HG03066 (cell line): ENCODE results near the gene LILRA2.
"Not testable (repeated sequence)": the region's sequence is repeated elsewhere in the genome, so short reads cannot be mapped to it uniquely, and the experiment has no call there.

Experiments used
- ATAC-seq: cut with Tn5 transposase; IDR thresholded peaks from one replicate; pipeline ENCODE4 v1.9.1; 2021; ENCODE audit warnings: low read depth; ENCODE audit not compliant: unreplicated experiment

LILRA2 gene

GRCh38 chr19:54608205-54608604, 34.6 kb downstream of the LILRA2 start:
- ATAC-seq, result no peak

- ATAC-seq, result no peak
Observed at GRCh38 chr19:54608792-54609191, 35.2 kb downstream of the LILRA2 start.

DNA sequence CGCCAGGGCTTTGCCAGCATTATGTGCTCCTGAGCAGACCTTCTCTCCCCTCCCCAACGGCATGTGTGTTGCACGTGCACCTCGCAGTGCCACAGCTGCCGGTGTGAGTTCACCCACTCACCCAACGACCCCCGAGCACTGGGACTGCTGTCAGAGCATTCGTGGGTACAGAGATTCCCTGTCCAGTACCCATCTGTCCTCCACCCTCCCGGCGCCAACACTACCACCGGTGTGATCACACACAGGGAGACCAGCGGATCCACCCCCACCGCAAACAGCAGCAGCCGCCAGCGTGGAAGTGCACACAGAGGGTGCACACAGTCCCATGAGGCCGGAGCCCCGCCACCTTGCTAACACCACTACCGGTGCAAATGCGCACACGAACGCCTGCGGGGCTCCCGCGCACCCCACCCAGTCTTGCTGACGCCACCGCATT, 35.8 kb downstream of the LILRA2 start:
- no peak for ATAC-seq

- ATAC-seq, result no peak
Observed at GRCh38 chr19:54612428-54612827, 38.8 kb downstream of the LILRA2 start.

DNA sequence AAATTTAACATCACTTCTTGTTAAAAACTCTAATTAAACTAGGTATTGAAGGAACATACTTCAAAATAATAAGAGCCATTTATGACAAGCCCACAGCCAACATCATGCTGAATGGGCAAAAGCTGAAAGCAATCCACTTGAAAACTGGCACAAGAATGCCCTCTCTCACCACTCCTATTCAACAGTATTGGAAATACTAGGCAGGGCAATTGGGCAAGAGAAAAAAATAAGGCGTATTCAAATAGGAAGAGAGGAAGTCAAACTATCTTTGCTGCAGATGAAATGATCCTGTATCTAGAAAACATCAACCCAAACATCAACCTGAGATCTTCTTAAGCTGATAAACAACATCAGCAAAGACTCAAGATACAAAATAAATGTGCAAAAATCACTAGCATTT, 41.1 kb downstream of the LILRA2 start:
- ATAC-seq, result no peak

DNA sequence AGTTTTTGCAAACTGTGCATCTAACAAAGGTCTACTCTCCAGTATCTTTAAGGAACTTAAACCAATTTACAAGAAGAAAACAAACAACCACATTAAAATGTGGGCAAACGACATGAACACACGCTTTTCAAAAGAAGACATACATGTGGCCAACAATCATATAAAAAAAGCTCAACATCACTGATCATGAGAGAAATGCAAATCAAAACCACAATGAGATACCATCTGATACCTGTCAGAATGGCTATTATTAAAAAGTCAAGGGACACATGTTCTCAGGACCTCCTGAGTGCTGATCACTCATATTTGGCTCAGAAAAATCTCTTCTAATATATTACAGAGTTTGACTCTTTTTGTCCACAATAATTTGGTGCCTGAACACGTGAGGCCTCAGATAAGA, 42.5 kb downstream of the LILRA2 start:
- ATAC-seq, result no peak

DNA sequence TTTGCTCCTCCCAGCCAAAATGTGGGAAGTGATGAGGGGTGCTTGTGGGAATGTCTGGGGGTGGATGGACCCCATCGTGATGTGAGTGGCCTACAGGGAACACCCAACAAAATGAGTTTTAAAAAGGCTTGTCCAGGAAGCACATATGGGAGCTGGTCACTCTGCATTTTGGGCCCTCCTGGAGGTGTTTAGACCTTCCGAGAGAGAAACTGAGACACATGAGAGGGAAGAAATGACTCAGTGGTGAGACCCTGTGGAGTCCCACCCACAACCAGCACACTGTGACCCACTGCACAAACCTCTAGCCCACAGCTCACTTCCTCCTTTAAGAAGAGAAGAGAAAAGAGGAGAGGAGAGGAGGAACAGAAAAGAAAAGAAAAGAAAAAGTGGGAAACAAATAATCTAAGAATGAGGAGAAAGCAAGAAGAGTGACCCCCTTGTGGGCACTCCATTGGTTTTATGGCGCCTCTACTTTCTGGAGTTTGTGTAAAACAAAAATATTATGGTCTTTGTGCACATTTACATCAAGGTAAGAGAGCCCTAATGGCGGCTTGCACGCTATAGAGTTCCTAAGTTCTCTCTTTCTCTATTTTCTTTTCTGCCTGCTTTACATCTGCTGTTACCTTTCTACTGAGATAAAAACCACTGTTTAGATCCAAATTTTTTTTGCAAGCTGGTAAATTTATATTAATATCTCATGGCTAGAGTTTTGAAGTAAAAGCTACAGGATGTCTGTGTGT, 43.4 kb downstream of the LILRA2 start:
- peak; percentile 81 for ATAC-seq

GRCh38 chr19:54620464-54620863, 46.9 kb downstream of the LILRA2 start:
- ATAC-seq, result no peak

- no peak for ATAC-seq
Observed at GRCh38 chr19:54622431-54622830, 48.8 kb downstream of the LILRA2 start.

- ATAC-seq, result not testable (repeated sequence)
Observed at GRCh38 chr19:54624234-54624633, 50.6 kb downstream of the LILRA2 start.

- ATAC-seq, result not testable (repeated sequence)
Observed at GRCh38 chr19:54624934-54625730, 51.5 kb downstream of the LILRA2 start.

- no peak for ATAC-seq
Observed at GRCh38 chr19:54626757-54627156, 53.2 kb downstream of the LILRA2 start.

DNA sequence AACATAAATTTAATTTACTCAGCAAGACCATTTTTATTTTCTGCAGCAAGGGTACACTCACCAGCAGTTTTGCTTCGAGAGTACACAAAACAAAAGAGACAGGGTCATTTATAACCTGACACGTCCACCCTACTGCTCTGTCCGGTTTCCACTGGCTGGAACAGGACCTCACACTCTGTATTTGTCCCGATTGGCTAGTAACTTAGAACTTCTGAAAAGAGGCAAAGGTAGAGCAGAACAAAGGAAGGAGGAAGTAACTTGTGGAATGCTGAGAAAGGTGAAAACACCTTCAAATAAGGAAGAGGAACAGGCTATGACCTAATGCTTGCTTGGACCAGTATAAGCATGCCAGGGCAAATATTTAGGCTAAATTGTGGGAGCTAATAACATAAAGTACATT, 54.3 kb downstream of the LILRA2 start:
- ATAC-seq, result not testable (repeated sequence)

- not testable (repeated sequence) for ATAC-seq
Observed at GRCh38 chr19:54630262-54630661, 56.7 kb downstream of the LILRA2 start, which contains the start of gene LILRB1. Gene LILRB1, plus strand, starts transcription at chr19:54630484. Its CDS starts 590 bp downstream, at chr19:54631074.

GRCh38 chr19:54630782-54631181, 57.2 kb downstream of the LILRA2 start:
- ATAC-seq, result no peak

DNA sequence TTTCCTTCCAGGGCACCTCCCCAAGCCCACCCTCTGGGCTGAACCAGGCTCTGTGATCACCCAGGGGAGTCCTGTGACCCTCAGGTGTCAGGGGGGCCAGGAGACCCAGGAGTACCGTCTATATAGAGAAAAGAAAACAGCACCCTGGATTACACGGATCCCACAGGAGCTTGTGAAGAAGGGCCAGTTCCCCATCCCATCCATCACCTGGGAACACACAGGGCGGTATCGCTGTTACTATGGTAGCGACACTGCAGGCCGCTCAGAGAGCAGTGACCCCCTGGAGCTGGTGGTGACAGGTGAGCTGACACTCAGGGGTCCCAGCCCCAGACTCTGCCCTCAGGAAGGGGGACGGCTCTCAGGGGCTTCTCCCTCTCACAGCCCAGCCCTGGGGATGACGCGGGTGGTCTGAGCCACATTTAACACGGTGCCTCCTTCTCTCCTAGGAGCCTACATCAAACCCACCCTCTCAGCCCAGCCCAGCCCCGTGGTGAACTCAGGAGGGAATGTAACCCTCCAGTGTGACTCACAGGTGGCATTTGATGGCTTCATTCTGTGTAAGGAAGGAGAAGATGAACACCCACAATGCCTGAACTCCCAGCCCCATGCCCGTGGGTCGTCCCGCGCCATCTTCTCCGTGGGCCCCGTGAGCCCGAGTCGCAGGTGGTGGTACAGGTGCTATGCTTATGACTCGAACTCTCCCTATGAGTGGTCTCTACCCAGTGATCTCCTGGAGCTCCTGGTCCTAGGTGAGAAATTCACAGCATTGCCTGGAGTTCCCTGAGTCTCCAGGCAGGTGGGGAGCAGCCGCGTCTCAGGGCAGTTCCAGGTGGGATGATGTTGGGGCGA, 58.1 kb downstream of the LILRA2 start:
- ATAC-seq, result not testable (repeated sequence)

GRCh38 chr19:54632517-54632916, 58.9 kb downstream of the LILRA2 start:
- not testable (repeated sequence) for ATAC-seq

DNA sequence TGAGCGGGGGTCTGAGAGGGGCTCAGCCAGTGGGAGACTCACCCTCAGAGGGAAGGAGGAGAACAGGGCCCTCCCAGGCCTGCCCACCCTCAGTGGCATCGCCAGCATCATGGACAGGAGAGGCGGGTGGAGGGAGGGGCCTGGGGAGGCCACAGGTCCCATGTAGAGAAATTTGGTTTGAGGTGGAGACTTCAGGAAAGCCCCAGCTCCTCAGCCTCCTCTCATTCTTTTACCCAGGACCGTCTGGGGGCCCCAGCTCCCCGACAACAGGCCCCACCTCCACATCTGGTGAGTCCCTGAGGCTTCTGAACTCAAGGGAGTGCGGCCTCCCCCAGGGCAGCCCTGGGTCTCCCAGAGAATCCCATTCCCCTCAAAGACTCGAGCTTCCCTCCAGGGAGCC, 59.8 kb downstream of the LILRA2 start:
- ATAC-seq, result no peak

DNA sequence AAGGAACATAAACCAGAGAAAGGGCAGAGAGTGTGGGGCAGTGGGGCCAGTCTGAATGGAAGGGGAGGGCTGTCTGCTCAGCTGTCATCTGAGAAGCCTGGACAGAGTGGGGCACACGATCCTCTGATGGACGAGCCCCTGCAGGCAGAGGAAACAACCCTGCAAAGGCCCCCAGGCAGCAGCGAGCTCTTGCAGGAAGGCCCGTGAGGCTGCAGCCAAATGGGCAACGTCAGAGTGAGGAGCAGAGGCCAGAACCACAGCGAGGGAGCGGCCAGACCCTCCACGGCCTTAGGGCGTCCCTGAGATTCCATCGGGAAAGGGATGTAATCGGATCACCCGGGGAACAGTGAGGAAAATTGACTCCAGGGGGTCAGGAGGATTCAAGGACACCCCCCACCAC, 62.5 kb downstream of the LILRA2 start:
- not testable (repeated sequence) for ATAC-seq

- no peak for ATAC-seq
Observed at GRCh38 chr19:54638683-54639082, 65.1 kb downstream of the LILRA2 start.
